ENCODE data around the gene ETF1. TPM values are rescaled to one million over a fixed set of nuclear protein-coding genes. Genes with fewer than 3 reads are reported as not detected.

ETF1 gene
- total RNA-seq, 1 experiment from 2014 or later = 57.3 TPM

GRCh38 chr5:138582959-138583358 lies 39.9 kb upstream of the ETF1 start:
- CTCF ChIA-PET = no interaction called here
- H2AFZ ChIP-seq (ENCODE audit: low read length) = no peak overlapping the region
- no peaks in the 10 kb centered on the region for H3K27me3 ChIP-seq (ENCODE audit: low read length)
- no peak for DNase-seq
- no peaks in the 10 kb centered on the region for H3K9me3 ChIP-seq (ENCODE audit: low read length)
- BruUV-seq (replicated peaks) = no TSS peak
- ATAC-seq = no peak
- intact Hi-C loops (cut with micrococcal nuclease) = no loop called here
- POLR2A ChIA-PET (ENCODE audit: unreplicated experiment) = no interaction called here
- H3K36me3 ChIP-seq (ENCODE audit: low read depth, low read length) = no peaks in the 10 kb centered on the region
- no peak overlapping the region for H3K4me2 ChIP-seq (ENCODE audit: low read length)
- H3K27ac ChIP-seq (ENCODE audit: low read length) = no peak overlapping the region
- no peak for TF ChIP-seq EZH2phosphoT487 (IDR thresholded peaks at IDR 0.05; ENCODE audit: borderline replicate concordance, low read length)
- TF ChIP-seq EZH2 (IDR thresholded peaks at IDR 0.05; ENCODE audit: low read length, unreplicated experiment) = no peak
- no peak for TF ChIP-seq CTCF (conservative IDR thresholded peaks at IDR 0.05; ENCODE audit: low read depth, low read length)
- no peaks in the 10 kb centered on the region for H3K9me2 ChIP-seq (replicated peaks; ENCODE audit: low read length)
- H4K20me1 ChIP-seq (ENCODE audit: low read length) = no peaks in the 10 kb centered on the region
- no peak overlapping the region for H3K4me3 ChIP-seq (ENCODE audit: low read length)
- no peaks in the 10 kb centered on the region for H3K4me1 ChIP-seq (ENCODE audit: insufficient read depth, low read length)
- no peaks in the 10 kb centered on the region for H3K79me2 ChIP-seq (ENCODE audit: low read length)
- no peak overlapping the region for H3K9ac ChIP-seq (ENCODE audit: low read length)
- H3F3A ChIP-seq (ENCODE audit: low read length, unreplicated experiment) = no peaks in the 10 kb centered on the region

GRCh38 chr5:138580777-138581176 lies 37.7 kb upstream of the ETF1 start:
- CTCF ChIA-PET = interaction anchor here (0.6 kb wide), 1 partner anchor 72 kb away, joined by 3 read pairs; no protein-coding TSS in a partner anchor
- Histone ChIP-seq H3K9me2 (replicated peaks; ENCODE audit: low read length) (no peaks in the 10 kb centered on the region), H3K9ac (ENCODE audit: low read length) (no peak overlapping the region), H4K20me1 (ENCODE audit: low read length) (no peaks in the 10 kb centered on the region), H3K79me2 (ENCODE audit: low read length) (no peaks in the 10 kb centered on the region), H3K9me3 (ENCODE audit: low read length) (no peaks in the 10 kb centered on the region), H3K27ac (ENCODE audit: low read length) (no peak overlapping the region), H3F3A (ENCODE audit: low read length, unreplicated experiment) (no peaks in the 10 kb centered on the region), H3K4me3 (ENCODE audit: low read length) (no peak overlapping the region), H3K36me3 (ENCODE audit: low read depth, low read length) (no peaks in the 10 kb centered on the region), H3K27me3 (ENCODE audit: low read length) (no peaks in the 10 kb centered on the region), H3K4me2 (ENCODE audit: low read length) (no peak overlapping the region), H3K4me1 (ENCODE audit: insufficient read depth, low read length) (peaks cover 3% of the 10 kb centered on the region; the same call in 1 of the 2 replicates), H2AFZ (ENCODE audit: low read length) (no peak overlapping the region)
- no peak for DNase-seq
- ATAC-seq = no peak
- POLR2A ChIA-PET (ENCODE audit: unreplicated experiment) = no interaction called here
- TF ChIP-seq EZH2phosphoT487 (IDR thresholded peaks at IDR 0.05; ENCODE audit: borderline replicate concordance, low read length) (no peak), EZH2 (IDR thresholded peaks at IDR 0.05; ENCODE audit: low read length, unreplicated experiment) (no peak), CTCF (conservative IDR thresholded peaks at IDR 0.05; ENCODE audit: low read depth, low read length) (no peak)
- BruUV-seq (replicated peaks) = no TSS peak
- intact Hi-C loops (cut with micrococcal nuclease) = no loop called here

- Histone ChIP-seq H3F3A (ENCODE audit: low read length, unreplicated experiment) (no peaks in the 10 kb centered on the region), H4K20me1 (ENCODE audit: low read length) (no peaks in the 10 kb centered on the region), H3K9me3 (ENCODE audit: low read length) (no peaks in the 10 kb centered on the region), H3K9ac (ENCODE audit: low read length) (no peak overlapping the region), H3K4me3 (ENCODE audit: low read length) (no peak overlapping the region), H3K27ac (ENCODE audit: low read length) (no peak overlapping the region), H3K36me3 (ENCODE audit: low read depth, low read length) (no peaks in the 10 kb centered on the region), H3K27me3 (ENCODE audit: low read length) (no peaks in the 10 kb centered on the region), H2AFZ (ENCODE audit: low read length) (no peak overlapping the region), H3K4me1 (ENCODE audit: insufficient read depth, low read length) (peaks cover 3% of the 10 kb centered on the region; the same call in 1 of the 2 replicates), H3K79me2 (ENCODE audit: low read length) (peaks cover 3% of the 10 kb centered on the region), H3K4me2 (ENCODE audit: low read length) (no peak overlapping the region), H3K9me2 (replicated peaks; ENCODE audit: low read length) (no peaks in the 10 kb centered on the region)
- POLR2A ChIA-PET (ENCODE audit: unreplicated experiment) = no interaction called here
- DNase-seq = no peak
- no peak for ATAC-seq
- TF ChIP-seq EZH2phosphoT487 (IDR thresholded peaks at IDR 0.05; ENCODE audit: borderline replicate concordance, low read length) (no peak), CTCF (conservative IDR thresholded peaks at IDR 0.05; ENCODE audit: low read depth, low read length) (no peak), EZH2 (IDR thresholded peaks at IDR 0.05; ENCODE audit: low read length, unreplicated experiment) (no peak)
- intact Hi-C loops (cut with micrococcal nuclease) = no loop called here
- BruUV-seq (replicated peaks) = no TSS peak
- CTCF ChIA-PET = interaction anchor here (0.7 to 1.2 kb wide), 2 partner anchors 69 to 682 kb away, joined by 3 to 8 read pairs; no protein-coding TSS in a partner anchor
These were observed 37.0 kb upstream of the ETF1 start for GRCh38 chr5:138580001-138580400.

Data from PC-3 (cell line).